ENCODE measurements around the gene UNC13A.

UNC13A gene

GRCh38 chr19:17687857-17688784, at the start of gene UNC13A:
Gene UNC13A, minus strand, starts transcription at chr19:17688354. Its CDS starts 155 bp downstream, at chr19:17688199.
- DNase-seq (peak; percentile 68), ATAC-seq (peak; percentile 62)

- DNase-seq (no peak), ATAC-seq (no peak)
Observed at GRCh38 chr19:17737690-17738153, 49.6 kb upstream of the UNC13A start.

- DNase-seq (no peak), ATAC-seq (no peak)
Observed at GRCh38 chr19:17735410-17735809, 47.3 kb upstream of the UNC13A start.

GRCh38 chr19:17734146-17734545, 46.0 kb upstream of the UNC13A start:
- no peak for ATAC-seq
- no peak for DNase-seq

- ATAC-seq, result no peak
- no peak for DNase-seq
Observed at GRCh38 chr19:17733127-17733526, 45.0 kb upstream of the UNC13A start.

- no peak for ATAC-seq
- DNase-seq, result no peak
Observed at GRCh38 chr19:17727843-17728242, 39.7 kb upstream of the UNC13A start.

GRCh38 chr19:17726964-17727773, 39.0 kb upstream of the UNC13A start:
- no peak for DNase-seq
- ATAC-seq, result no peak

- no peak for DNase-seq
- no peak for ATAC-seq
Observed at GRCh38 chr19:17726136-17726741, 38.1 kb upstream of the UNC13A start.

- DNase-seq, result peak; percentile 43
- no peak for ATAC-seq
Observed at GRCh38 chr19:17725422-17726078, 37.4 kb upstream of the UNC13A start.

- ATAC-seq (no peak), DNase-seq (no peak)
Observed at GRCh38 chr19:17724655-17725054, 36.5 kb upstream of the UNC13A start.

GRCh38 chr19:17722655-17723240, 34.6 kb upstream of the UNC13A start:
- no peak for DNase-seq
- ATAC-seq, result no peak

- ATAC-seq (peak; percentile 8), DNase-seq (peak; percentile 14)
Observed at GRCh38 chr19:17721821-17722220, 33.7 kb upstream of the UNC13A start.

GRCh38 chr19:17721111-17721628, 33.0 kb upstream of the UNC13A start:
- ATAC-seq (no peak), DNase-seq (no peak)

- DNase-seq, result peak; percentile 18
- no peak for ATAC-seq
Observed at GRCh38 chr19:17720440-17720839, 32.3 kb upstream of the UNC13A start.

- peak; percentile 33 for DNase-seq
- peak; percentile 6 for ATAC-seq
Observed at GRCh38 chr19:17719730-17720400, 31.7 kb upstream of the UNC13A start.

- DNase-seq (peak; percentile 84), ATAC-seq (peak; percentile 84)
Observed at GRCh38 chr19:17718947-17719711, 31.0 kb upstream of the UNC13A start, which contains the start of gene MAP1S. Gene MAP1S, plus strand, starts transcription at chr19:17719480. Its CDS starts 23 bp downstream, at chr19:17719503.

GRCh38 chr19:17718550-17718946, 30.4 kb upstream of the UNC13A start:
- peak; percentile 46 for ATAC-seq
- no peak for DNase-seq

- ATAC-seq (no peak), DNase-seq (no peak)
Observed at GRCh38 chr19:17716309-17716929, 28.3 kb upstream of the UNC13A start.

GRCh38 chr19:17711851-17712250, 23.7 kb upstream of the UNC13A start:
- no peak for DNase-seq
- ATAC-seq, result no peak
